Stimulated activated CD4-positive, alpha-beta T cell treated with anti-CD3 and anti-CD28 coated beads, TNF-alpha, amount 100 ng/mL, for 1 hour (primary cell): Measurements from ENCODE around the gene CHTOP.

Source experiments
- DNase-seq, 3 donors: peaks; one replicate each; pipeline ENCODE4 v3.0.0-alpha.2; 2020; ENCODE audit warnings: low read depth in 3 of 3, low spot score in 1 of 3

The CHTOP gene

DNA sequence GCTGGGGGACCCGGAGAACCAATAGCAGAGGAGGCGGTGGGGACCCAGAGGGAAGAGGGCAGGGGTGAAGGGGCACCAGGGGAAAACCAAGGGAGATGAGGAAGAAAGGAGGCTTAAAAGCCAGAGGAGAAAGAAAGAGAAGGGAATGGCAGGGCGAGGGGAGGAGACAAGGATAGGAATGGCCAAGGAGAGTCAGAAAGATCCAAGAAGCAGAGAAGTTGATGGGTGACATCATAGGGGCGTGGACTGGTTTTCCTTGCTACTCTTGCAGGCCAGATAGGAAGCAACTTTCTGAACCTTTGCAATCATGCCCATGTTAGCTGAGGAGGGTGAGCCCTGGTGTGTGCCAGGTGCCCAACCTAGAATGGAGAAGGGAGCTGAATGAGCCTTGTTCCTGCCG, 50.0 kb downstream of the CHTOP start:
- DNase-seq, result no peak

DNA sequence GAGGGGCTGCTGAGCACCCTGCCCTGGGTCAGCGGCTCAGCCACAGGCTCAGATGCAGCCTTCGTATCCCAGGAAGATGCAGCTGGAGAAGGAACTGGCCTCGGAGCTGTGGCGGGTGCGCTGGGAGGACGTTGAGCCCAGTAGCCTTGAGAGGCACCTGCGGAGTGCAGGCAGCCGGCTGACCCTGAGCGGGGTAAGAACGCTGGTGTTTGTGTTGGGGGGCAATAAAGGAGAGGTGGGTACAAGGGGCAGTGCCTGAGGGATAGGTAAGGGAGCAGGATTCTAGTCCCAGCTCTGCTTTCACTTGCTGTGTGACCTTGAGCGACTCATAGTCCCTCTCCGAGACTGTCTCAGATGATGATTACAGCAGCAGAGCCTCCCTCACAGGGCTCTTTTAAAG, 51.0 kb downstream of the CHTOP start:
- DNase-seq, result no peak

DNA sequence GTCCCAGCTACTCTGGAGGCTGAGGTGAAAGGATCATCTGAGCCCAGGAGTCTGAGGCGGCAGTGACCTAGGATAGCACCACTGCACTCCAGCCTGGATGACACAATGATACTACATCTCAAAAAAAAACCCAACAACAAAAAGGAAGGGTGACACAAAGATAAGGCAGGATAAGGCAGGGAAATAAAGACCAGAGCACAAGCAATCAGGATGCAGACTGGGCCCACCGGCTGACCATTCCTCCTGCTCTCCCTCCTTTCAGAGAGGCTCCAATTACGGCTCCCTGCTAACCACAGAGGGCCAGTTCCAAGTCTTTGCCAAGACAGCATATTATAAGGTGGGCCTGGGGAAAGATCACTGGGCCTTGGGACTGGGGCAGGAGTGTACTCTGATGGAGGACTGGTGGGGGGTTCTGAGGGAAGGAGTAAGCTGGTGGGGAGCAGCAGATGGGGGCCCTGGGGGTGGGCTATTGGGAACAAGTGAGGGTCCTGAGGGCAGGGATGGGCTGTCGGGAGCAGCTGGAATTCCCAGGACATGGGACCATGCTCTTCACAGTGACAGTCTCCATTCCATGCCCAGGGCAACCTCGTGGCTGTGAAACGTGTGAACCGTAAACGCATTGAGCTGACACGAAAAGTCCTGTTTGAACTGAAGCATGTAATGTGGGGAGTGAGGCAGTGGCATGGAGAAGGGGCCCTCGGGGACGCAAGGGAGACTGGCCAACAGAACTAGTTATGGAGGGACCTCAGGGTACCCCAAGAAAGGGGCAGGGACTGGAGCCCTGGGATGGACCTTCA, 51.9 kb downstream of the CHTOP start:
- no peak for DNase-seq

DNA sequence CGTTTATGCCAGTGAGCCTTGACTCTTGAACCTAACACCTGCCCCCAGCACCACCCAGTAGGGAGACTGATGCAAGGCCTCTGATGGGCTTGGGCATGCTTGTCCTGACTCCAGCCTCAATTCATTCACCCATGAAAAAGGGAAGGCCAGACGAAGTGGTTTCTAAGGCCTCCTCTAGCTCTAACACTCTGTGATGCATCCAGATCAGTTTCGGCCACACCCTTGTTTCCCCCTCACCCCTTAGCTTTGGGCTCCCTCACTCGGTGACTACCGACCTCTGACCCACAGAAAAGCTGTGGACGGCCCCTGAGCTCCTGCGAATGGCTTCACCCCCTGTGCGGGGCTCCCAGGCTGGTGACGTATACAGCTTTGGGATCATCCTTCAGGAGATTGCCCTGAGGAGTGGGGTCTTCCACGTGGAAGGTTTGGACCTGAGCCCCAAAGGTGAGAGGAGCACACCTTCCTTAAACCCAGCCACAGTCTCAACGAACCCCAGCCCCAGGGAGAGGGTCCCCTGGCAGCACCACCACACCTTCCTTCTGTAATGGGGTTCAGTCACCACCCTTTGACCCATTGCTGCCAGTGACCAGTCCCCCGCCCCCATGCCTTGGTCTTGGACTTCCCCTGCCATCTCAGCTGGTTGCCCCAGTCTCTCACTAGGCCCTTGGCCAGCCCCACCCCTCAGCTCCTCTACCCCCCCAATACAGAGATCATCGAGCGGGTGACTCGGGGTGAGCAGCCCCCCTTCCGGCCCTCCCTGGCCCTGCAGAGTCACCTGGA, 53.7 kb downstream of the CHTOP start:
- no peak for DNase-seq

DNA sequence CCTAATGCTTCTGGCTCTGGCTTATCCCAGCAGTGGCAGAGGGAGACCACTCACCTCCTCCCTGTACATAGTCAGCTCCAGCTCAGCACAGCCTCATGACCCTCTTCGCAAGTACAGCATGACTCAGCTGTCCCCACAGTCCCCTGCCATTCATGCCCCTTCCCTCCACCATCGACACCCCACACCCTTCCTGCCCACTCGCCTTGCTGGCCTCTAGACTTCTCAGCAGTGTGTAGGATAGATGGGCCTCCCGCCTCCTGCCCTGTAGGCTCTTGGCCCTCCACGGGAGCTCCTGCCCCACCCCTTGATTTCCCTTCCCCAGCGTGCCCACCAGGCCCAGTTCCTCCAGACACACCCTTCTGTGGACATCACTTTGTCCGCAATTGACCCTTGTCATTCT, 54.4 kb downstream of the CHTOP start:
- no peak for DNase-seq

DNA sequence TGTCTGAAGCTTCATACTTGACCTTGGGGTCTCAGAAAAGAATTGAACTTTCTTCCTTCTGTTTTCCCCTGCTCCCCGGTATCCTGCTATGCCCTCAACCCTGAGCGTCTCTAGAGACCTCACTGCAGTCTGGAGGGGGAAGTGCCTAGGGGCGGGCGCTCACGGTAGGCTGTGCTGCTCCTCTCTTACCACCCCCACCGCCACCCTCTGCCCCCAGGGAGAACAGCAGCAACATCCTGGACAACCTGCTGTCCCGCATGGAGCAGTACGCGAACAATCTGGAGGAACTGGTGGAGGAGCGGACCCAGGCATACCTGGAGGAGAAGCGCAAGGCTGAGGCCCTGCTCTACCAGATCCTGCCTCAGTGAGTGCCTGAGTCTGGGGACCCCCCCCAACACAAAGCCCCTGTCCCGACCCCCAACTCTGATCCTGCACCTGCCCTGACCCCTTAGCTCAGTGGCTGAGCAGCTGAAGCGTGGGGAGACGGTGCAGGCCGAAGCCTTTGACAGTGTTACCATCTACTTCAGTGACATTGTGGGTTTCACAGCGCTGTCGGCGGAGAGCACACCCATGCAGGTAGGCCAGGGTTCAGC, 55.0 kb downstream of the CHTOP start:
- no peak for DNase-seq

DNA sequence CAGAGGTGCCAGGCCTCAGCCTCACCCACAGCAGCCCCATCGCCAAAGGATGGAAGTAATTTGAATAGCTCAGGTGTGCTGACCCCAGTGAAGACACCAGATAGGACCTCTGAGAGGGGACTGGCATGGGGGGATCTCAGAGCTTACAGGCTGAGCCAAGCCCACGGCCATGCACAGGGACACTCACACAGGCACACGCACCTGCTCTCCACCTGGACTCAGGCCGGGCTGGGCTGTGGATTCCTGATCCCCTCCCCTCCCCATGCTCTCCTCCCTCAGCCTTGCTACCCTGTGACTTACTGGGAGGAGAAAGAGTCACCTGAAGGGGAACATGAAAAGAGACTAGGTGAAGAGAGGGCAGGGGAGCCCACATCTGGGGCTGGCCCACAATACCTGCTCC, 59.6 kb downstream of the CHTOP start:
- no peak for DNase-seq
